Hematopoietic multipotent progenitor cell treated with erythropoietin and hydrocortisone succinate and interleukin-3 and kit ligand, for 6 days (in vitro differentiated cells): Measurements from ENCODE around the gene ANKRD12.
"Not testable (repeated sequence)": the region's sequence is repeated elsewhere in the genome, so short reads cannot be mapped to it uniquely, and the experiment has no call there.

Experiments
- DNase-seq: peaks from one replicate; pipeline ENCODE4 v3.0.0-alpha.2; 2015

ANKRD12 gene

GRCh38 chr18:9136315-9137155 is at the start of gene ANKRD12:
Gene ANKRD12 (plus strand): TSS chr18:9136781. CDS start chr18:9182433, 45,652 bp downstream.
- peak; percentile 97 for DNase-seq

DNA sequence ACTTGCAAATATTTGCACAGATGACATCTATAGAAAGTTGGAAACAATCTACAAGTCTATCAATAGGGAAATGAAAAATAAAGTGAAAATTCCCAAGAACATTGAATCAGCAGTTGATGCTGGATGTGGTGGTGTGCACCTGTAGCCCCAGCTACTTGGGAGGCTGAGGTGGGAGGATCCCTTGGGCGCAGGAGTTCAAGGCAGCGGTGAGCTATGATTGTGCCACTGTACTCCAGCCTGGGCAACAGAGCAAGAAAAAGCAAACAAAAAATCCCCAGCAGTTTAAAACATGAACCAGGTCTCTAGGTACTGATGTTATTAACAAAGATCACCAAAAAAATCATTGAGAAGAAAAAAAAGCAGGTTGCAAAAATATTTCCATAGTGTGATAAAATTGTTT is 49.4 kb upstream of the ANKRD12 start:
- DNase-seq = no peak

GRCh38 chr18:9088252-9088651 is 48.3 kb upstream of the ANKRD12 start:
- no peak for DNase-seq

GRCh38 chr18:9088727-9089126 is 47.9 kb upstream of the ANKRD12 start:
- DNase-seq = not testable (repeated sequence)

DNA sequence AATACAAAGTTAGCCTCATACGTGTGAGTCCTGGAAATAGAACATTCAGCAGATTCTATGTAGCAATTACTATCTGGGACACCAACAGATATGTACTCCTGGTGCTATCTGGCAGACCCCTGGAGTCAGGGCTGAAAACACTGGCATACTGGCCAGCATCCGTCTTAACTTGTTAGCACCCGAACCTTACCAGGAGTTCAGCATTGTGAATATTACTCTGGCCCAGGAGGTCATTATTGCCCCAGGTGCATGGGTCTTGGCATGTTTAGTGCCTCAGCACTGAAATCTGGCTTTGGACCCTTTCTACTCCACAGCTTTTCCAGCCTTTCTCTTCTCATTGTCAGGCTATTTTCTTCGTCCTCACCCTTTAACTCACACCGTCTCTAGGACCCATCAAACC is 46.0 kb upstream of the ANKRD12 start:
- DNase-seq = no peak

GRCh38 chr18:9091066-9091476 is 45.5 kb upstream of the ANKRD12 start:
- DNase-seq = peak; percentile 61

- DNase-seq = no peak
Measured at GRCh38 chr18:9092665-9093064, 43.9 kb upstream of the ANKRD12 start.

DNA sequence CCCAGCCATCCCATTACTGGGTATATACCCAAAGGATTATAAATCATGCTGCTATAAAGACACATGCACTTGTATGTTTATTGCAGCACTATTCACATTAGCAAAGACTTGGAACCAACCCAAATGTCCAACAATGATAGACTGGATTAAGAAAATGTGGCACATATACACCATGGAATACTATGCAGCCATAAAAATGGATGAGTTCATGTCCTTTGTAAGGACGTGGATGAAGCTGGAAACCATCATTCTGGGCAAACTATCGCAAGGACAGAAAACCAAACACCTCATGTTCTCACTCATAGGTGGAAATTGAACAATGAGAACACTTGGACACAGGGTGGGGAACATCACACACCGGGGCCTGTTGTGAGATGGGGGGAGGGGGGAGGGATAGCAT is 43.5 kb upstream of the ANKRD12 start:
- DNase-seq = not testable (repeated sequence)

DNA sequence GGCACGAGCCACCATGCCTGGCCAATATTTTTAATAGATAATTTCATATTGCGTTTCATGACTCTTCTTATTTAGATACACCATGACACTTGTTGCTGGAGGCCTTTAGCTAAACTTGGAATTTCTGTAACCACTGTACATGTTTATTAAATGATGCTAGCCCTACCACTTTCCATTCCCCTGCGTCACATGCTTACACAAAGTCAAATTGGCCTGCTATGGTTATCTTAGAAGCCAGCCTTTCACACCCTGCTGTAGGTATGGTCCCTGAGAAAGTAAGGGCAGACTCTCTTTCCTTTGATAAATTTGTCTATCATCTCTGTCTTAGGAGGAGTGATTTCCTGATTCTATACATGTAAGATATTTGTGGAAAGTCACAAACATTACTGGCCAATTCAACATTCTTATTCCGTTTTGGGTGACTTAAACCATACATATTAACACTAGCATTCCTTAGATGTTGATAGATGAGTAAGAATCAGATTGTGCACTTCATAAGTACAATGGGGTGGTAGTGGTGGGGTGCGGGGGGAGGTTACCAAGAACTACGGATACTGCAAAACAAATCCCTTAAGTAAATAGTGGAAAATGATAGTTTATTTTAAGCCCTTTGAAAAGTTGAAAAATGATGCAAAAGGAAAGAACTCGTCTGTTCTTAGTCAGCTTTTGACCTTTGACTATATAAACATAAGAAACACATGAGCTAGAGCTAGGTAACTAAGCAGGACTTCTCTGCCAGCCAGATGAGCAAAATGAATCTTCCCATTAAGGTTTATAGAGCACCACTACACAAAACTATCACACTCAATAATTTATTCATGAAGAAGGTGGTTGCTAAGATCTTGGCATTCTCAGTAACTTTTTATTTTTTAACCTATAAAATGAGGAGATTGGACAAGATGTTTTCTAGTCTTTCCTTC is 42.0 kb upstream of the ANKRD12 start:
- DNase-seq = no peak

GRCh38 chr18:9095297-9096006 is 41.1 kb upstream of the ANKRD12 start:
- peak; percentile 65 for DNase-seq

- no peak for DNase-seq
Measured at GRCh38 chr18:9096007-9096371, 40.6 kb upstream of the ANKRD12 start.

- peak; percentile 56 for DNase-seq
Measured at GRCh38 chr18:9096685-9097084, 39.9 kb upstream of the ANKRD12 start.

DNA sequence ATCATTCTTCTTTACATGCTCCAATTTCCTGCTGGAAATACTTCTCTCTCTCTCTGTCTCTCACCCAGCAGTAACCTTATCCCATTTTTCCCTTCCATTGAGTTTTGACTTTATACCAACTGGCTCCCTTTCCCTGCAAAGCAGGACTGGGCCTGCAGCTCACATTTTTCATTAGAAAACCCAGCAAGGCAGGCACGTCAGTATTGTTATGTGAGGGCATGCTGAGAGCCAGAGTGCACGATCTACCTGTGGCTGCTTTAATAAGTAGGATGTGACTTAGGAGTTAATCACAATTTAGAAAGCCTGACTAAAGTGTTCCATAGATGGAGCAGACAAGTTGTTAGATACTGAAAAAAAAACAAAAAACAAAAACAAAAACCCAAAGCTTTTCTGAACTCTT is 39.2 kb upstream of the ANKRD12 start:
- DNase-seq = no peak

DNA sequence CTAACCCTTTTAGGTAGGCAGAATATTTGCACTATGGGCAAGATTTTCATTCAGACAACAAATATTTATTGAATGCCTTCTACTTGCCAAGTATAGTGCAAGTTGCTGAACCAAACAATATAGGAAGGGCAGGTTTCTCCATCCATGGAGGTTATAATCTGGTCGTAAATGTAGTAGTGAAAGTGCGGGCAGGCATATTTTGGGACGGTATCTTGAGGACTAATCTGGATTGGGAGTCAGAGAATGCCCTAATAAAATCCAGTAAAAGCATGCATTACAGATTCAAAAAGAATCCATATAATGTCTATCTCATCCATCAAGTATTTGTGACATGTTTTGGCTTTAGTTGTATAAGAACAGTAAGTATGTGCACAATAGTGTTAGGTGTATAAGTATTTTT is 35.8 kb upstream of the ANKRD12 start:
- no peak for DNase-seq

DNA sequence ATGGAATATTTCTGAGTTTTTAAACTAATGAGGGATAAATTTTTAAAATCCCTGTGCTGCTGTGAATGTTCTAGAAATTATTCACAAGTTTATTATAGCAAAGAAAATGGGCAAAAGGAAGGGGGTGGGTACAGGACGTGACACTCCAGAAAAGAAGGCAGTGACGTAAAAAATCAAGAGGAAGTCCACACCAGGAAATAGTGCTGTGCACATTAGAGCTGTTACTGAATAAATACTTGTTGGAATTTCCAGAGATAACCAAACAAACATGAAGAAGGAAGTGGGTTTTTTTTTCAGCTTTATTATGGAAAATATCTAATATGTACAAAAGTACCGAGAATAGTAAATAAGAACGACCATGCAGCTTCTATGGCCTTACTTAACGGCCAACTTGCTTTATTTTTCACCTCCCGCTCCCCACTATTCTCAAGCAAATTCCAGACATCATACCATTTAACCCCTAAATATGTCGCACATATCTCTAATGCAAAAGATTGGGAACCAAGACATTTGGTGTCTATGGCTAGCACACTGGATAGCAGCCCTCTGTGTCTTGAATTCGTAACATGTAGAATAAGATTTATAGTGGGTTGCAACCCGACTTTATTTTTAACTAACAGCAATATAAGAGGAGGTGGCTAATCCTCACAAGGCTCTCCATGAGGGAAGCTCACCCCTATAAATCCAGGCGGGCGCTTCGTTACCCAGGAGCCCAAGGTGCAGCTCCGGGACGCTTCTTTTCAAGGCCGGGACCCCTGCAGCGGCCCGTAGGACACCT is 34.7 kb upstream of the ANKRD12 start:
- peak; percentile 80 for DNase-seq

- peak; percentile 98 for DNase-seq
Measured at GRCh38 chr18:9102508-9103375, 33.8 kb upstream of the ANKRD12 start, which contains the start of gene NDUFV2. Gene NDUFV2 (plus strand): TSS chr18:9102699. CDS start chr18:9102744, 45 bp downstream.

DNA sequence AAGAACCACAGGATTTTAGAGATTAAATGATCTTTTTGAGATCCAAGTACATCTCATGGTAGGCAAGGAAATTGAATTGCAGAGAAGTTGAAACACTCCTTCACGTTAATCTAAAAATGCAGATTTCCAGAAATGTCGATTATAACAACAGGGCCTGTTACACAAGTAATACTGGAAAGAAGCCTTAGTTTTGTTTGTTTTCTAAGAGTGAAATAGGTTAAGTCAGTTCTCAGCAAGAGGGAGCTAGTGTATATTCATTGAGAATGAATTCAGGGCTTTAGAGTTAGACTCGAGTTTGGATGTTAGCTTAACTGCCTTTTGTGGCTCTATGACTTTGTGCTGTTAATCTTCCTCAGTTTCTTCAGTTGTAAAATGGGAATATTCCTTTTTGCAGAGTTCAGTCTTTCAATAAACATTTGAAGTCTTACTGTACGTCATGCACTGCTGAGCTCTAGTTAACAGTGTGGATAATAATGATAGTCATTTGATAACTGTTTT is 33.2 kb upstream of the ANKRD12 start:
- peak; percentile 53 for DNase-seq

GRCh38 chr18:9104244-9104901 is 32.2 kb upstream of the ANKRD12 start:
- no peak for DNase-seq

DNA sequence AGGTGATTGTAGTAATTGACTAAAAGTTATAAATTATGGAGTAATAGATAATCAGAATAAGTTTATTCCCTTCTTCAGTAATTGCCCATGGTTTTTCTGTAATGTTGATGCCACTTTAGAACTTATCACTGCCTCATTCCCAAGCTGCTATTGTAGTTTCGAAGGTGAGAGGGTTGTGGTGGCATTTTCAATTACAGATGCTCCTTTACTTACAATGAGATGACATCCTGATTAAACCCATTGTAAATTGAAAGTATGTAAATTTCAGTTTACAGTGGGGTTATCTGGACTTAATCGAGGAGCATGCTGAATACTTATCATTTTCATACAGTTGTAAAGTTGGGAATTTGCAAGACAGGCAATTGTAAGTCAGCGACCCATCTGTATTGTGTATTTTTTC is 31.2 kb upstream of the ANKRD12 start:
- no peak for DNase-seq

DNA sequence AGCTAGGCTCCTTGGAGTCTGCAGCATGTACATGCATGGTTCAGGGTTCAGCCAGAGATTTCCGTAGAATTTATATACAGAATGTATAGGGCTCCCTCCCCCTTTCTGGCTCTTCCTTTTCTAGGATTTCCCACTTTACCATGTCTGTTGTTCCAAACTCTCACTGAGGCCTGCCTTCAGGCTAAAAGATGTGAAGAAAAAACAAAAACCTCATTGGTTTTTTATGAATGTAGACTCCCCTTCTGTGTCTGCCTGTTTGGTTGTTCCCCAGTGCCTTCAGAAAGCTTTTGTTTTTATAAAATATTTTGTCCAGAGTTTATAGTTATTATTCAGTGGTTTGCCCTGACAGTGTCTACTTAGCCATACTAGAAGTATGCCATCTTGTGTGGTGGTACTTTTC is 30.5 kb upstream of the ANKRD12 start:
- DNase-seq = no peak
